GM23338 (cell line): Measurements from ENCODE around the gene DET1. TPM values are rescaled to one million over a fixed set of nuclear protein-coding genes. Genes with fewer than 3 reads are reported as not detected.

Experiments
- ATAC-seq: fragments of 200-7000 bp; cut with Tn5 transposase; 3 replicates; pipeline ENCODE4 v1.9.1; 2020
- DNase-seq: peaks from one replicate; pipeline ENCODE4 v3.0.0-alpha.2; 2015; ENCODE audit warnings: low spot score
- H2AFZ ChIP-seq: fragments of 200-600 bp; sonication (generic); 2 replicates; pipeline ENCODE4 v1.8.0; 2016; ENCODE audit warnings: antibody characterized with exemption, mild to moderate bottlenecking, moderate library complexity
- H3F3A ChIP-seq: fragments of 200-600 bp; sonication (generic); replicated peaks from 2 replicates; pipeline ENCODE4 v1.8.0; 2017; ENCODE audit warnings: antibody characterized with exemption, mixed run types, low read depth
- H3K27ac ChIP-seq: fragments of 200-600 bp; sonication (generic); 2 replicates; pipeline ENCODE4 v1.6.1; 2016; ENCODE audit warnings: low read depth
- H3K27me3 ChIP-seq: fragments of 200-600 bp; sonication (generic); 2 replicates; pipeline ENCODE4 v1.8.0; 2016; ENCODE audit warnings: mild to moderate bottlenecking, mixed run types, moderate library complexity; ENCODE audit not compliant: insufficient read depth
- H3K36me3 ChIP-seq: fragments of 200-600 bp; sonication (generic); 2 replicates; pipeline ENCODE4 v1.8.0; 2016; ENCODE audit warnings: mild to moderate bottlenecking; ENCODE audit not compliant: insufficient read depth
- H3K4me1 ChIP-seq: fragments of 200-600 bp; sonication (generic); 2 replicates; pipeline ENCODE4 v1.8.0; 2016; ENCODE audit warnings: mild to moderate bottlenecking, moderate library complexity; ENCODE audit not compliant: insufficient read depth
- H3K4me2 ChIP-seq: fragments of 200-600 bp; sonication (generic); 2 replicates; pipeline ENCODE4 v1.7.1; 2017; ENCODE audit warnings: mixed run types
- H3K4me3 ChIP-seq: fragments of 200-600 bp; sonication (generic); 2 replicates; pipeline ENCODE4 v1.6.1; 2016; ENCODE audit warnings: mixed run types
- H3K79me2 ChIP-seq: fragments of 200-600 bp; sonication (generic); replicated peaks from 2 replicates; pipeline ENCODE4 v1.8.0; 2017; ENCODE audit warnings: mild to moderate bottlenecking; ENCODE audit not compliant: insufficient read depth
- H3K9me2 ChIP-seq: fragments of 200-600 bp; sonication (generic); 2 replicates; pipeline ENCODE4 v1.8.0; 2017; ENCODE audit not compliant: insufficient read depth
- H4K20me1 ChIP-seq: fragments of 200-600 bp; sonication (generic); replicated peaks from 2 replicates; pipeline ENCODE4 v1.8.0; 2017; ENCODE audit warnings: mild to moderate bottlenecking; ENCODE audit not compliant: insufficient read depth
- H3K27ac Mint-ChIP-seq: 2 replicates; pipeline ENCODE4 v1.8.0; 2020; ENCODE audit warnings: inconsistent platforms, mild to moderate bottlenecking, moderate library complexity, mixed read lengths
- H3K27me3 Mint-ChIP-seq: 3 replicates; pipeline ENCODE4 v1.8.0; 2022; ENCODE audit warnings: low read depth, mild to moderate bottlenecking, moderate library complexity, mixed read lengths, inconsistent platforms; ENCODE audit not compliant: insufficient read depth, poor library complexity
- H3K36me3 Mint-ChIP-seq: 3 replicates; pipeline ENCODE4 v1.8.0; 2021; ENCODE audit warnings: low read depth, mild to moderate bottlenecking, inconsistent platforms, moderate library complexity, mixed read lengths
- H3K4me1 Mint-ChIP-seq: 3 replicates; pipeline ENCODE4 v1.8.0; 2020; ENCODE audit warnings: mild to moderate bottlenecking, inconsistent platforms, mixed read lengths
- H3K4me3 Mint-ChIP-seq: 3 replicates; pipeline ENCODE4 v1.8.0; 2021; ENCODE audit warnings: moderate library complexity, mild to moderate bottlenecking, inconsistent platforms, mixed read lengths
- H3K9me3 Mint-ChIP-seq: 3 replicates; pipeline ENCODE4 v1.8.0; 2020; ENCODE audit warnings: moderate library complexity, mild to moderate bottlenecking, inconsistent platforms, mixed read lengths
- CREB1 ChIP-seq: fragments of 250-450 bp; sonication (Bioruptor Pico); IDR thresholded peaks from 2 replicates; pipeline ENCODE4 v1.5.0; 2020; ENCODE audit warnings: low read depth, mild to moderate bottlenecking, moderate library complexity
- ETS1 ChIP-seq: IDR thresholded peaks from 2 replicates; pipeline ENCODE4 v1.6.1; 2016; ENCODE audit warnings: antibody characterized with exemption
- EZH2 ChIP-seq: fragments of 200-600 bp; sonication (generic); IDR thresholded peaks from one replicate; pipeline ENCODE4 v1.8.0; 2017; ENCODE audit warnings: antibody characterized with exemption, mild to moderate bottlenecking, low read depth; ENCODE audit not compliant: unreplicated experiment
- EZH2phosphoT487 ChIP-seq: fragments of 200-600 bp; sonication (generic); IDR thresholded peaks from one replicate; pipeline ENCODE4 v1.8.1; 2018; ENCODE audit warnings: antibody characterized with exemption; ENCODE audit not compliant: unreplicated experiment
- JUNB ChIP-seq: IDR thresholded peaks from one replicate; pipeline ENCODE4 v1.6.1; 2016; ENCODE audit warnings: antibody characterized with exemption; ENCODE audit not compliant: unreplicated experiment
- POLR2AphosphoS5 ChIP-seq: IDR thresholded peaks from 2 replicates; pipeline ENCODE4 v1.6.1; 2016; ENCODE audit warnings: antibody characterized with exemption, low read depth
- REST ChIP-seq: IDR thresholded peaks from one replicate; pipeline ENCODE4 v1.6.1; 2018; ENCODE audit warnings: antibody characterized with exemption; ENCODE audit not compliant: unreplicated experiment
- ZNF114 ChIP-seq: fragments of 250-450 bp; sonication (Bioruptor Pico); IDR thresholded peaks from 2 replicates; pipeline ENCODE4 v1.5.0; 2020; ENCODE audit warnings: mild to moderate bottlenecking, moderate library complexity
- polyA plus RNA-seq: library from polyadenylated mRNA; unstranded; fragments of >200 nt; fragmentation: Nextera tagmentation; extraction: Ambion mirVana; gene quantifications from 2 replicates; pipeline ENCODE4 v1.2.1, GENCODE V29; 2016
- total RNA-seq: library from RNA; depleted of rRNA; stranded (reverse); fragments of >200 nt; shearing (Covaris generic); gene quantifications from 2 replicates; pipeline ENCODE4 v1.2.3, GENCODE V29; 2014

DET1 gene
- total and polyA plus RNA-seq, 2 experiments from 2014 or later = 4.2 to 8.6 TPM

DNA sequence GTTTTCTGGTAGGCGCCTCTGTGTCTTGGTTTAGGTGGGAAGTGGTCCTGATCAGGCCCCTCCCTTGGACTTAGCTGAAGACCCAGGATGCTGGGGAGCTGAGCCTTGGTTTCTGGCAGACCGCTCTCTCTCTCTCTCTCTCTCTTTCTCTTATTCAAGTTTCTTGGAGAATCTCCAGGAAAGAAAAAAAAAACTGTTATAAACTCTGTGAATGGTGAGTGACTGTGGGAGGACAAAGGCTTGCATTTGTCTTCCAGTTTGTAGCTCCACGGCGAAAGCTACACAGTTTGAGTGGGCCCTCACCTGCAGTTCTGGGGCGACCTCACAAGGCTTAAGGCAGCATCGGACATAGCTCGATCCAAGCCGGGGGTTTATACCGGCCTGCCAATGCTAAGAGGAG is 7.5 kb downstream of the DET1 start:
- H3K79me2 ChIP-seq = no peaks in the 10 kb centered on the region
- H3K4me3 ChIP-seq = no peak overlapping the region
- H3K4me2 ChIP-seq = no peak overlapping the region
- no peaks in the 10 kb centered on the region for H3K36me3 ChIP-seq
- no peaks in the 10 kb centered on the region; the same call in 1 of the 2 replicates for H3F3A ChIP-seq
- no peak overlapping the region for H3K4me3 Mint-ChIP-seq
- H3K27me3 Mint-ChIP-seq = no peaks in the 10 kb centered on the region
- no peak for ATAC-seq
- no peaks in the 10 kb centered on the region; the same call in 1 of the 2 replicates for H3K9me2 ChIP-seq
- no peaks in the 10 kb centered on the region for H3K27me3 ChIP-seq
- H3K4me1 ChIP-seq = peaks cover 28% of the 10 kb centered on the region
- H3K27ac Mint-ChIP-seq = no peak overlapping the region
- H3K4me1 Mint-ChIP-seq = peaks cover 25% of the 10 kb centered on the region
- H2AFZ ChIP-seq = no peak overlapping the region
- no peak for DNase-seq
- no peaks in the 10 kb centered on the region for H4K20me1 ChIP-seq
- peaks cover 5% of the 10 kb centered on the region; the same call in 1 of the 3 replicates for H3K36me3 Mint-ChIP-seq
- H3K27ac ChIP-seq = no peak overlapping the region
- TF ChIP-seq JUNB (no peak), ETS1 (no peak), CREB1 (CRISPR knock-in tag) (no peak), EZH2phosphoT487 (no peak), POLR2AphosphoS5 (no peak)
- peaks cover 13% of the 10 kb centered on the region for H3K9me3 Mint-ChIP-seq

DNA sequence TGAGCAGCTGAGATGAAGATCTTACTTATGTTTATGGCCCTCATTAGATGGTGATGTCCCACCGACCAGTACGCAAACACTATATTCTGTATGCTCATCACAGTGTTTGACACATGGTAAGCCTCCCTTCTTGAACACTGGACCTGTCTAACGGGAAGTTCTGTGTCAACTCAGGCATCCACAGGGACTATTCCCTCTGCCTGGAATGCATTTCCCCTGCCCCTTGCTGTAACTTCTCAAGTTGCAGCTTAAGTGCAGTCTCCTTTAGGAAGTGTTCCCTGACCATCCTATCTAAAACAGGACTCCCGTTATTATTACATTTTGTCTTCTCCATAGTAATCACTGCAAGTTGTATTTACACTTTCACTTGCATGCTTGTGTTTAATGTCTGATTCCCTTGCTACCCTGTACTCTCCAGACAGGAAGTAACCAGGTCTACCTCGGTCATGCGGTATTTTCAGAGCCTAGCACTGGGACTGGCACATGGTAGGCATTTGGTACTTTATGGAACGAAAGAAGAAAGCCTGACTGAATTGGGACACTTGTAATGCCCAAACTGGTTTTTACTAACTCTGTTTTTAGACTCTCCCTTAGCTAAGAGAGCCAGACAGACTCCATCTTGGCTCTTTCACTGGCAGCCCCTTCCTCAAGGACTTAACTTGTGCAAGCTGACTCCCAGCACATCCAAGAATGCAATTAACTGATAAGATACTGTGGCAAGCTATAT is 8.7 kb downstream of the DET1 start:
- Histone ChIP-seq H3K9me2 (no peaks in the 10 kb centered on the region; the same call in 1 of the 2 replicates), H3F3A (no peaks in the 10 kb centered on the region; the same call in 1 of the 2 replicates), H3K4me3 (no peak overlapping the region), H2AFZ (no peak overlapping the region), H4K20me1 (no peaks in the 10 kb centered on the region), H3K27ac (no peak overlapping the region), H3K4me1 (peaks cover 28% of the 10 kb centered on the region), H3K27me3 (no peaks in the 10 kb centered on the region), H3K4me2 (0 out of 2 replicates have a peak overlapping the region, but pooled peaks have one; percentile 10), H3K79me2 (no peaks in the 10 kb centered on the region), H3K36me3 (no peaks in the 10 kb centered on the region)
- peaks cover 5% of the 10 kb centered on the region; the same call in 1 of the 3 replicates for H3K36me3 Mint-ChIP-seq
- peaks cover 13% of the 10 kb centered on the region for H3K9me3 Mint-ChIP-seq
- H3K27ac Mint-ChIP-seq = no peak overlapping the region
- no peak; the same call in 2 of the 3 replicates for ATAC-seq
- DNase-seq = no peak
- TF ChIP-seq ETS1 = no peak
- no peak for TF ChIP-seq POLR2AphosphoS5
- no peak for TF ChIP-seq ZNF114 (CRISPR knock-in tag)
- no peak for TF ChIP-seq CREB1 (CRISPR knock-in tag)
- no peak for TF ChIP-seq REST
- no peak for TF ChIP-seq JUNB
- no peak for TF ChIP-seq EZH2
- no peak overlapping the region for H3K4me3 Mint-ChIP-seq
- H3K4me1 Mint-ChIP-seq = peaks cover 25% of the 10 kb centered on the region
- no peaks in the 10 kb centered on the region for H3K27me3 Mint-ChIP-seq
